Stimulated activated naive B cell treated with anti-CD40 and anti-IgM and Interleukin-4, amounts not matched to agents 10 μg/mL and 1 μg/mL and 100 μg/mL, for 72 hours (primary cell): Measurements from ENCODE around the gene MAN1A2.
"Not testable (repeated sequence)": the region's sequence is repeated elsewhere in the genome, so short reads cannot be mapped to it uniquely, and the experiment has no call there.

Experiments
- ATAC-seq, 2 donors: fragments of 150-1000 bp; cut with Tn5 transposase; replicated peaks; 2 replicates each; pipeline ENCODE4 v1.10.0; 2021; ENCODE audit warnings: moderate library complexity in 1 of 2
- DNase-seq: peaks from one replicate; pipeline ENCODE4 v3.0.0; 2021
- H3K27ac Mint-ChIP-seq: one replicate; pipeline ENCODE4 v1.8.0; 2022; ENCODE audit warnings: mild to moderate bottlenecking, mixed read lengths
- H3K27me3 Mint-ChIP-seq, 2 donors: one replicate each; pipeline ENCODE4 v1.8.0; 2022; ENCODE audit warnings: mixed read lengths in 2 of 2
- H3K36me3 Mint-ChIP-seq, 2 donors: one replicate each; pipeline ENCODE4 v1.8.0; 2022; ENCODE audit warnings: mixed read lengths in 2 of 2, mild to moderate bottlenecking in 1 of 2
- H3K4me1 Mint-ChIP-seq, 2 donors: one replicate each; pipeline ENCODE4 v1.8.0; 2022; ENCODE audit warnings: mixed read lengths in 2 of 2, mild to moderate bottlenecking in 1 of 2
- H3K4me3 Mint-ChIP-seq, 2 donors: one replicate each; pipeline ENCODE4 v1.8.0; 2022; ENCODE audit warnings: mild to moderate bottlenecking in 2 of 2, mixed read lengths in 2 of 2, moderate library complexity in 1 of 2
- H3K9me3 Mint-ChIP-seq, 2 donors: one replicate each; pipeline ENCODE4 v1.8.0; 2022; ENCODE audit warnings: mixed read lengths in 2 of 2, mild to moderate bottlenecking in 1 of 2

Gene MAN1A2

DNA sequence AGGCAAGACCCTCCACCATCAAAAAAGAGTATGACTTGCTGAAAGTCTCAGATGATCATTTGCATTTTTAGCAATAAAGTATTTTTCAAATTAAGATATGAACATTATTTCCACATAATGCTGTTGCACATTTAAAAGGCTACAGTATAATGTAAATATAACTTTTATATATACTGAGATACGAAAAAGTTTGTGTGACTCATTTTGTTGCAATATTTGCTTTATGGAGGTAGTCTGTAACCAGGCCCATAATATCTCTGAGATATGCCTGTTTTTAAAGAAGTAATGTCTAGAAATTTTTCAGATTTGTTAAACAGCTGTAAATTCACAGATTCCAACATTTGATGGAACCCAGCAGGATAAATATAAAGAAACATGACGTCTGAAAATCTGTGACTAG is 86.7 kb downstream of the MAN1A2 start:
- H3K27ac Mint-ChIP-seq: no peak overlapping the region
- H3K9me3 Mint-ChIP-seq: peaks cover 10% of the 10 kb centered on the region in 2 donors
- no peak overlapping the region for H3K4me3 Mint-ChIP-seq
- no peaks in the 10 kb centered on the region for H3K4me1 Mint-ChIP-seq
- DNase-seq: no peak
- H3K27me3 Mint-ChIP-seq: no peaks in the 10 kb centered on the region
- H3K36me3 Mint-ChIP-seq: peaks cover 38 to 46% of the 10 kb centered on the region in 2 donors
- ATAC-seq: no peak

DNA sequence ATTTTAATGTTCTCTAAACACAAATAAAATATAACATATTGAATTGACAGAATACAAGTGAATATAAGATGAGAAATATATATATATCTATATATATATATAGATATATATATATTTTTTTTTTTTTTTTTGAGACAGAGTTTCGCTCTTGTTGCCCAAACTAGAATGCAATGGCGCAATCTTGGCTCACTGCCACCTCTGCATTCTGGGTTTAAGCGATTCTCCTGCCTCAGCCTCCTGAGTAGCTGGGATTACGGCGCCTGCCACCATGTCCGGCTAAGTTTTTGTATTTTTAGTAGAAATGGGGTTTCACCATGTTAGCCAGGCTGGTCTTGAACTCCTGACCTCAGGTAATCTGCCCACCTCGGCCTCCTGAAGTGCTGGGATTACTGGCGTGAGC is 91.2 kb downstream of the MAN1A2 start:
- H3K27me3 Mint-ChIP-seq, H3K27ac Mint-ChIP-seq, H3K9me3 Mint-ChIP-seq, H3K4me1 Mint-ChIP-seq, H3K4me3 Mint-ChIP-seq, ATAC-seq, DNase-seq: not testable (repeated sequence)
- H3K36me3 Mint-ChIP-seq: peaks cover 6 to 24% of the 10 kb centered on the region in 2 donors

DNA sequence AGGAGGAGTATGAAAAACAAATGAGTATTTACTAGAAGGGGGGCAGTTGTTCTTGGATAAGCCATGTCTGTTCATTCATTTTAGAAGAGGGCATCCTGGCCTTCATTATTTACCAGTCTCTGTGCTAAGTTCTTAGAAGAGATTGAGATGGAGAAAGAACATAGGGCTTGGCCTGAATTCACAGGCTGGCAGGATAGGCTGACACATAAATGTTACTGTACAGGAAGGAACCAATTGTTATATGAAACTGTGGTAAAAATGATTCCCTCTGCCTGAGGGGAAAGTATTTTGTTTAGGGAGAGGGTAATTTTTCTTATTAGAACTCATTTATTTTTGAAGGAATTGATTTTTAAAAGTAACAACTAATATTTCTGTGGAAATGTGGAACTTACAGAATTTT is 99.5 kb downstream of the MAN1A2 start:
- peaks cover 32 to 48% of the 10 kb centered on the region in 2 donors for H3K36me3 Mint-ChIP-seq
- ATAC-seq: no peak
- no peak overlapping the region for H3K27ac Mint-ChIP-seq
- no peak overlapping the region for H3K4me3 Mint-ChIP-seq
- DNase-seq: no peak
- H3K27me3 Mint-ChIP-seq: no peaks in the 10 kb centered on the region
- H3K4me1 Mint-ChIP-seq: no peaks in the 10 kb centered on the region
- H3K9me3 Mint-ChIP-seq: peaks cover 0 to 1% of the 10 kb centered on the region in 2 donors

DNA sequence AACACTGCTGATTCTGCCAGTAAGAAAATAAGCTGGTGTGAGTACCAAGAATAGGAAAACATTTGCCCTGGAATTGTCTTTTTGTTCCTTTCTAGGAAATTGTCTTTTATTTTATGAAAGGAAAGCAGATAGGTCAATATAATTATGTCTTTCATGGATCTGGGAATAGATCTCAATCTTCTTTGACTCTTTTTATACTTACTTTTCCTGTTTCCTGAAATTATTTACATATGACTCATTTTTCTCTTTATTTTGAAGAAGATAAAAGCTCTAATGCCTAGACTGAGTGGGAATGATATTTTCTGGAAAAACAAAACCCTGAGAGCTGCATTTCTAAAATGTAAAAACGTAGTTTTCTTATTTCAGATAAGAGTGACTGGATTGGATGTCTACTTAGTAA is 100.1 kb downstream of the MAN1A2 start:
- Mint-ChIP-seq H3K27ac (no peak overlapping the region), H3K27me3 (no peaks in the 10 kb centered on the region), H3K4me3 (no peak overlapping the region), H3K9me3 (peaks cover 0 to 1% of the 10 kb centered on the region in 2 donors), H3K4me1 (no peaks in the 10 kb centered on the region), H3K36me3 (peaks cover 32 to 47% of the 10 kb centered on the region in 2 donors)
- ATAC-seq (no peak), DNase-seq (no peak)

DNA sequence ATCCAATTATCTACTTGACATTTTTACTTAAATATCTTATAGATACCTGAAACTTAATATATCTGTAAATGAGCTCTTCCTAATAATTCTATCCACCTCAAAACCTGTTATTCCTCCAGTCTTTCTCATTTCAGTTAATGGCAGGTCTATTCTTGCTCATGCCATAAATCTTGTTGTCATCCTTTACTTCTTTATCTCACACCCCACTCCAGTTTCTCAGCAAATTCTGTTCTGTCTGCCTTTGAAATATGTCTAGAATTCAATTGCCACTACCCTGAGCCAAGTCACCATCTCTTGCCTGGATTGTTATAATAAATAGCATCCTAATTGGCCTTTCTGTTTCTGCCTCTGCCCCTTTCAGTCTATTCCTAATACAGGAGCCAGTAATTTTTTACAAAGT is 105.8 kb downstream of the MAN1A2 start:
- no peak for DNase-seq
- H3K36me3 Mint-ChIP-seq: peaks cover 44 to 54% of the 10 kb centered on the region in 2 donors
- no peak for ATAC-seq
- H3K4me1 Mint-ChIP-seq: no peaks in the 10 kb centered on the region
- H3K27ac Mint-ChIP-seq: no peak overlapping the region
- no peak overlapping the region for H3K4me3 Mint-ChIP-seq
- H3K27me3 Mint-ChIP-seq: no peaks in the 10 kb centered on the region
- peaks cover 0 to 5% of the 10 kb centered on the region in 2 donors for H3K9me3 Mint-ChIP-seq

DNA sequence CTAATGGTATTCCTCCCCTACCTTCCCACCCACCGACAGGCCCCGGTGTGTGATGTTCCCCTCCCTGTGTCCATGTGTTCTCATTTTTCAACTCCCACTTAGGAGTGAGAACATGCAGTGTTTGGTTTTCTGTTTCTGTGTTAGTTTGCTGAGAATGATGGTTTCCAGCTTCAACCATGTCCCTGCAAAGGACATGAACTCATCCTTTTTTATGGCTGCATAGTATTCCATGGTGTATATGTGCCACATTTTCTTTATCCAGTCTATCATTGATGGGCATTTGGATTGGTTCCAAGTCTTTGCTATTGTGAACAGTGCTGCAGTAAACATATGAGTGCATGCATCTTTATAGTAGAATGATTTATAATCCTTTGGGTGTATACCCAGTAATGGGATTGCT is 108.2 kb downstream of the MAN1A2 start:
- H3K27ac Mint-ChIP-seq: not testable (repeated sequence)

DNA sequence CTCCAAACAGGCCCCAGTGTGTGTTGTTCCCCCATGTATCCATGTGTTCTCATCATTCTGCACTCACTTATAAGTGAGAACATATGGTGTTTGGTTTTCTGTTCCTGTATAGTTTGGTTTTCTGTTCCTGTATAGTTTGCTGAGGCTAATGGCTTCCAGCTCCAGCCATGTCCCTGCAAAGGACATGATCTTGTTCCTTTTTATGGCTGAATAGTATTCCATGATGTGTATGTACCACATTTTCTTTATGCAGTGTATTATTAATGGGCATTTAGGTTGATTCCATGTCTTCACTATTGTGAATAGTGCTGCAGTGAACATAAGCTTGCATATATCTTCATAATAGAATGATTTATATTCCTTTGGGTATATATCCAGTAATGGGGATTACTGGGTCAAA is 111.8 kb downstream of the MAN1A2 start:
- Mint-ChIP-seq H3K4me1 (no peaks in the 10 kb centered on the region), H3K9me3 (peaks cover 0 to 10% of the 10 kb centered on the region in 2 donors), H3K27me3 (no peaks in the 10 kb centered on the region), H3K27ac (no peak overlapping the region), H3K36me3 (peaks cover 55 to 84% of the 10 kb centered on the region in 2 donors), H3K4me3 (no peak overlapping the region)
- no peak for ATAC-seq
- DNase-seq: no peak

More for the DNA sequence above, 108.2 kb downstream of the MAN1A2 start:
- H3K4me3 Mint-ChIP-seq, DNase-seq, H3K27me3 Mint-ChIP-seq, H3K9me3 Mint-ChIP-seq, ATAC-seq, H3K4me1 Mint-ChIP-seq: not testable (repeated sequence)
- H3K36me3 Mint-ChIP-seq: peaks cover 51 to 59% of the 10 kb centered on the region in 2 donors

DNA sequence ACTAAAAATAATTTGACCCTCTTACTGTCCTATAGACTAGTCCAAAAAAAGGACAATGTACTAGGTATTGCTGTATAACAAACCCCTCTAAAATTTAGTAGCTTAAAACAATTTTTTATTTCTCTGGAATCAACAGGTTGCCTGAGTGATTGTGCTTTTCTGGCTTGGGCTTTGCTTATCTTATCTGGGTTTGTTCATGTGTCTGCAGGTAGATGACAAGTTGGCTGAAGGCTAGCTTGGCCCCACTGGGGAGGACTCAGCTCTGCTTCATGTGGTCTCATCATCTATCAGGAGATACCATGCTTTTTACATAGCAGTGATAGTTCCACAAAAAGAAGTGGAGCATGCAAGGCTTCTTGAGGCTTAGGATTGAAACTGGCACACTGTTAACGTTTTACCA is 114.2 kb downstream of the MAN1A2 start:
- Mint-ChIP-seq H3K27me3 (no peaks in the 10 kb centered on the region), H3K4me3 (no peak overlapping the region)

DNA sequence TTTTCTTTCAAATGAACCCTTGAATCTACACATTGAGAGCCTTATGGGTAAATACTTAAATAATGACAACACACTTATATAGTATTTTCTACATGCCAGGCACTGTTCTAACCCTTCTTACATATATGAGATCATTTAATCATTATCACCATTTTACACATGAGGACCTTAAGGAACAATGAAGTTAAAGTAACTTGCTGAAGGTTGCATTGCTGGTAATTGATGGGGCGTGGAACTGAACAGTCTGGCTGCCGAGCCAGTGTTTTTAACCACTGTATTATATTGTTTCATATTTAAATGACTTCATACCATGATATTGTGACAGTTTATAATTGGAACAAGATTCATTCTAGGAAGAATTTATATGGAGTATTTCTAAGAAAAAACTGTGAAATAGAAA is 126.7 kb downstream of the MAN1A2 start:
- Mint-ChIP-seq H3K4me1 (no peaks in the 10 kb centered on the region), H3K36me3 (peaks cover 6 to 8% of the 10 kb centered on the region in 2 donors), H3K4me3 (no peak overlapping the region), H3K27me3 (no peaks in the 10 kb centered on the region), H3K9me3 (no peaks in the 10 kb centered on the region), H3K27ac (no peak overlapping the region)
- DNase-seq (no peak), ATAC-seq (no peak)

More for the DNA sequence above, 114.2 kb downstream of the MAN1A2 start:
- H3K9me3 Mint-ChIP-seq: peaks cover 0 to 6% of the 10 kb centered on the region in 2 donors
- H3K36me3 Mint-ChIP-seq: peaks cover 39 to 62% of the 10 kb centered on the region in 2 donors
- no peak overlapping the region for H3K27ac Mint-ChIP-seq
- H3K4me1 Mint-ChIP-seq: no peaks in the 10 kb centered on the region
- DNase-seq: no peak
- no peak for ATAC-seq

DNA sequence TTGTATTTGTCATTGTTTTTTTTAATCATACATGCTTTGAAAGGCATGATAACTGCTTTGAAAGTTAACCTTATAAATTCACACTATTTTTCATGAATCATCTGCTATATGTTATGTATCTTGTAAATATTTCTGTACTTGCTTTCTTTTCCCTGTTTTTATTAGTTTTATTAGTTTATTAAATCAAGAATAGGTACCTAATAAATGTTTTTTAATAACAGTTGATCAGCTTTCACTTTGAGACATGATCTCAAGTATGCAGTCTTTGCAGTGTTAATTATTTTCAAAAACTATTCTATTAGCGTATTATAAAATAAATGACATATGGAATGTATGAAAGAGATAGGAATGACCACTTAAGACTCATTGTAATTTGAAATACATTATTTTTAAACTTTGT is 127.8 kb downstream of the MAN1A2 start:
- H3K27me3 Mint-ChIP-seq: no peaks in the 10 kb centered on the region
- H3K9me3 Mint-ChIP-seq: no peaks in the 10 kb centered on the region
- DNase-seq: no peak
- no peak for ATAC-seq
- no peaks in the 10 kb centered on the region for H3K4me1 Mint-ChIP-seq
- H3K36me3 Mint-ChIP-seq: peaks cover 6 to 8% of the 10 kb centered on the region in 2 donors
- H3K4me3 Mint-ChIP-seq: no peak overlapping the region
- no peak overlapping the region for H3K27ac Mint-ChIP-seq

DNA sequence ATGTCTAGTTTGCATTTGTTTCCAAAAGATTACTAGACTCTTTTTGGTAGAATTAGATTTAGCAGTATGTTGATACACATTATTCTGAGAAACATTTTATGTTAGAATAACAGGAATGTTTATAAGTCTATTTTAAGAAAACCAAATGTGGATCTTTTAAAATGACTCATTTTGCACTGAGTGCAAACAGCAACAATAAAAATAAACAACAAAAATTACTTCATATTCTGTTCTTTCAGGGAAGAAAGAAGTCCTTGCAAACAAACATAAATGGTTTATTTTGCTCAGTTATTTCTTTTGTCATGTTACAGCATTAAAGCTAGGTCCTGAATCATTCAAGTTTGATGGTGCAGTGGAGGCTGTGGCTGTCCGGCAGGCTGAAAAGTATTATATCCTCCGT is 131.8 kb downstream of the MAN1A2 start:
- no peaks in the 10 kb centered on the region for H3K27me3 Mint-ChIP-seq
- H3K27ac Mint-ChIP-seq: no peak overlapping the region
- no peak overlapping the region for H3K4me3 Mint-ChIP-seq
- ATAC-seq (no peak), DNase-seq (no peak)
- H3K4me1 Mint-ChIP-seq: no peaks in the 10 kb centered on the region
- H3K36me3 Mint-ChIP-seq: peaks cover 5 to 7% of the 10 kb centered on the region in 2 donors
- H3K9me3 Mint-ChIP-seq: no peaks in the 10 kb centered on the region

DNA sequence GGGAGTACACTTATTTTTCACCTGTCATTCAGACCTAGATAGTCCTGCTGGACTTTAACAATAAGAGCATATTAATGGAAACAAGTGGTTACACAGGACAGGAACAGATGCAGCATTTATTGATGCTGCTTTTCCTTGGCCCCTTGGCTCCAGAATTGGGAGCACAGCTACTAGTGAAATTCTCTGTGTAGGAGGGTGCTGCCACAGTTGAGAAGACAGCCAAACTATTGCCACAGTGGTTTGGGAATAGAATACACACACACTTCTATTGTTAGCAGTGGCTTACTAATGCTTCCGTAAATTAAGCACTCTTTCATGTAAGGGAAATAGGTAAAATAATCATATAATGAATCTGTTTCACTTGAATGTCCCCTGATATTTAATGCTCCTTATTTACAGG is 133.3 kb downstream of the MAN1A2 start:
- no peak overlapping the region for H3K27ac Mint-ChIP-seq
- H3K36me3 Mint-ChIP-seq: peaks cover 8 to 14% of the 10 kb centered on the region in 2 donors
- ATAC-seq (no peak), DNase-seq (no peak)
- H3K4me3 Mint-ChIP-seq: no peak overlapping the region
- H3K4me1 Mint-ChIP-seq: no peaks in the 10 kb centered on the region
- no peaks in the 10 kb centered on the region for H3K9me3 Mint-ChIP-seq
- no peaks in the 10 kb centered on the region for H3K27me3 Mint-ChIP-seq

DNA sequence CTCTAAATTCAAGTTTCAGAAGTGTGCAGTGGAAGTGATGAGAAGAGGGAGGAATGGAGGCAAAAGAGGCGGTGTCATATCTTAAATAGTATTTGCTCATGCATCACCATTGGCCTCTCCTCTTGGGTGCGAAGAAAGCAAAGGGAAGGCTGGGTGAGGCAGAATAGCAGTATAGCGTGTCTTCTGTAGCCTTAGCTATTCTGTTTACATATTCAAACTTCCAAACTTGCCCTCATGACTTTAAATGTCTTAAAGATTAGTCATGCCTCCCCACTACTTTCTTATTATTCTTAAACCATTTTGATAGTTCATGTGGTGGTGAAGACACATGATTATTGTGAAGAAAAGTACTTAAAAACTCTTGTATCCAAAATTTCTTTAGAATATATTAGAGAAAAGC is 134.0 kb downstream of the MAN1A2 start:
- H3K4me1 Mint-ChIP-seq: no peaks in the 10 kb centered on the region
- no peak for ATAC-seq
- no peaks in the 10 kb centered on the region for H3K9me3 Mint-ChIP-seq
- H3K27ac Mint-ChIP-seq: no peak overlapping the region
- DNase-seq: no peak
- no peak overlapping the region for H3K4me3 Mint-ChIP-seq
- H3K27me3 Mint-ChIP-seq: no peaks in the 10 kb centered on the region
- peaks cover 8 to 14% of the 10 kb centered on the region in 2 donors for H3K36me3 Mint-ChIP-seq

DNA sequence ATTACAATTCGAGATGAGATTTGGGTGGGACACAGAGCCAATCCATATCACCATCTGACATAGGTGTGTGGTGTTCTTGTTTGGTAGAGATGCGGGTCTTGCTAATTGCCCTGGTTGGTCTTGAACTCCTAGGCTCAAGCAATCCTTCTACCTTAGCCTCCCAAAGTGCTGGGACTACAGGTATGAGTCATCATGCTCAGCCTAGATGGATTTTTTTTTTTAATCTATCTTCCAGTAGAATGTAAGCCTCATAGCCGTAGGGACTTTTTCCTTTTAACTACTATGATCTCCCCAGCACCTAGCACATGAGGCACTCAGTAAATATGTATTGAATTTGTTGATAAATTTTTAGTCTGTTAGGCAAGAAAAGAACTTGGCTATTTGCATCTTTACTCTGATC is 144.0 kb downstream of the MAN1A2 start:
- Mint-ChIP-seq H3K9me3 (peaks cover 0 to 3% of the 10 kb centered on the region in 2 donors), H3K4me1 (peaks cover 7 to 12% of the 10 kb centered on the region in 2 donors), H3K27ac (no peak overlapping the region), H3K36me3 (peaks cover 16 to 21% of the 10 kb centered on the region in 2 donors), H3K4me3 (no peak overlapping the region), H3K27me3 (no peaks in the 10 kb centered on the region)
- ATAC-seq (peak in 1 of 2 donors; percentile 7), DNase-seq (no peak)

DNA sequence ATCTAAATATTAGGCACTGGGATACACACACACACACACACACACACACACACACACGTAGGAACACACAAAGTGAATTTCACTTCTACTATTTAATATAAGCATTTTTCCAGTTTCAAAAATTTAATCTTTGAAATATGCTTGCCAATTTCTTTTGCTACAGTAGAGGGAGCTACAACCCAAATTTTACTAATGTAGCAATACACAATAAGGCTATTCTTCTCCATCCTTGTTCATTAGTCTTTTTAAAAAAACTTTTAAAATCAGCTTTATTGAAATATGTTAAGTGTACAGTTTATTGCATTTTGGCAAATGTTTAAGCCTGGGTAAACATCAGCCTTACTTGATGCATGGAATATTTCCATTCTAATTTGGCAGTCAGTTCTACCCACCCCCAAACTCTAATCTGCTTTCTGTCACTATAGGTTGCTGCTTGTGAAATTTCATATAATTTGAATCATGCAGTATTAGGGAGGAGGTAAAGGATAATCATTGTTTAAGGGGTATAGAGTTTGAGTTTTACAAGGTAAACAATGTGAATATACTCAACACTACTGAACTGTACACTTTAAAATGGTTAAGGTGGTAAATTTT is 145.6 kb downstream of the MAN1A2 start:
- H3K27me3 Mint-ChIP-seq: no peaks in the 10 kb centered on the region
- peaks cover 0 to 3% of the 10 kb centered on the region in 2 donors for H3K9me3 Mint-ChIP-seq
- H3K4me1 Mint-ChIP-seq: peaks cover 7 to 12% of the 10 kb centered on the region in 2 donors
- no peak overlapping the region for H3K4me3 Mint-ChIP-seq
- peak; percentile 31 to 45 for ATAC-seq
- no peak overlapping the region for H3K27ac Mint-ChIP-seq
- DNase-seq: no peak
- peaks cover 10 to 23% of the 10 kb centered on the region in 2 donors for H3K36me3 Mint-ChIP-seq
